IMR-90 (cell line): ENCODE results near the gene CSKMT. TPM values are rescaled to one million over a fixed set of nuclear protein-coding genes. Genes with fewer than 3 reads are reported as not detected.

Experiments
- ATAC-seq: fragments of 200-7000 bp; cut with Tn5 transposase; 2 replicates; pipeline ENCODE4 v1.9.1; 2020; ENCODE audit warnings: low read depth, mild to moderate bottlenecking, moderate library complexity
- BruUV-seq: library from RNA; stranded (reverse); fragments of 400-500 nt; replicated peaks from 2 replicates; lab custom pipeline; 2021; lab: Mats Ljungman, UMichigan
- CTCF ChIA-PET: fragments of 300-600 bp; formaldehyde crosslinking; extraction: SDS; loops from one replicate; lab custom pipeline; 2021; ENCODE audit warnings: antibody characterized with exemption; lab: Yijun Ruan, JAX
- POLR2A ChIA-PET: fragments of 300-600 bp; sonication (Branson Sonifier 250); formaldehyde crosslinking; loops from one replicate; lab custom pipeline; 2022; ENCODE audit warnings: antibody characterized with exemption; ENCODE audit not compliant: unreplicated experiment; lab: Charles Lee
- DNase-seq: peaks from one replicate; pipeline ENCODE4 v3.0.0; 2013
- H2AFZ ChIP-seq: replicated peaks from 2 replicates; pipeline ENCODE3; 2013; ENCODE audit warnings: low read length, mild to moderate bottlenecking; ENCODE audit not compliant: poor library complexity
- H2AK5ac ChIP-seq: 2 replicates; pipeline ENCODE4 v1.6.1; 2013; ENCODE audit warnings: low read depth, low read length, inconsistent platforms
- H2AK9ac ChIP-seq: replicated peaks from 2 replicates; pipeline ENCODE3; 2013; ENCODE audit warnings: mild to moderate bottlenecking, low read depth, low read length, moderate library complexity; ENCODE audit not compliant: poor library complexity
- H2BK120ac ChIP-seq: 2 replicates; pipeline ENCODE4 v1.6.1; 2013; ENCODE audit warnings: low read depth, low read length, inconsistent platforms
- H2BK15ac ChIP-seq: 3 replicates; pipeline ENCODE4 v1.6.1; 2013; ENCODE audit warnings: low read depth, low read length, inconsistent platforms
- H2BK20ac ChIP-seq: 2 replicates; pipeline ENCODE4 v1.6.1; 2013; ENCODE audit warnings: low read depth, mild to moderate bottlenecking, inconsistent platforms, low read length, moderate library complexity
- H2BK5ac ChIP-seq: 2 replicates; pipeline ENCODE4 v1.6.1; 2013; ENCODE audit warnings: mild to moderate bottlenecking, low read depth, low read length, inconsistent platforms; ENCODE audit not compliant: poor library complexity, severe bottlenecking
- H3K14ac ChIP-seq: replicated peaks from 2 replicates; pipeline ENCODE4 v1.6.1; 2013; ENCODE audit warnings: low read depth, low read length, inconsistent platforms
- H3K18ac ChIP-seq: 2 replicates; pipeline ENCODE4 v1.6.1; 2013; ENCODE audit warnings: low read depth, low read length, control low read depth
- H3K23ac ChIP-seq: 2 replicates; pipeline ENCODE4 v1.6.1; 2013; ENCODE audit warnings: low read depth, low read length, inconsistent platforms
- H3K27ac ChIP-seq: 2 replicates; pipeline ENCODE4 v1.5.1; 2013; ENCODE audit warnings: mild to moderate bottlenecking, control low read depth, low read length; ENCODE audit not compliant: insufficient read depth
- H3K27me3 ChIP-seq: 2 replicates; pipeline ENCODE4 v1.6.1; 2013; ENCODE audit warnings: low read length; ENCODE audit not compliant: control insufficient read depth, insufficient read depth
- H3K36me3 ChIP-seq: 2 replicates; pipeline ENCODE4 v1.6.1; 2013; ENCODE audit warnings: low read length, mixed read lengths; ENCODE audit not compliant: control insufficient read depth, insufficient read depth
- H3K4ac ChIP-seq: 2 replicates; pipeline ENCODE4 v1.6.1; 2013; ENCODE audit warnings: low read depth, low read length, inconsistent platforms
- H3K4me1 ChIP-seq: 2 replicates; pipeline ENCODE4 v1.6.1; 2013; ENCODE audit warnings: low read length, mixed read lengths; ENCODE audit not compliant: control insufficient read depth, insufficient read depth
- H3K4me2 ChIP-seq: 2 replicates; pipeline ENCODE4 v1.6.1; 2013; ENCODE audit warnings: low read depth, mild to moderate bottlenecking, control low read depth, low read length, moderate library complexity
- H3K4me3 ChIP-seq: 2 replicates; pipeline ENCODE4 v1.5.1; 2013; ENCODE audit warnings: low read depth, mild to moderate bottlenecking, control low read depth, low read length, moderate library complexity; ENCODE audit not compliant: insufficient read depth
- H3K56ac ChIP-seq: 2 replicates; pipeline ENCODE4 v1.6.1; 2013; ENCODE audit warnings: low read length, inconsistent platforms; ENCODE audit not compliant: insufficient read depth; ENCODE audit errors: extremely low read depth
- H3K79me1 ChIP-seq, 2 experiments: 2 replicates each; pipeline ENCODE4 v1.6.1; 2013; ENCODE audit warnings: low read length in 2 of 2, inconsistent platforms in 1 of 2, low read depth in 1 of 2
- H3K9ac ChIP-seq: 2 replicates; pipeline ENCODE4 v1.6.1; 2013; ENCODE audit warnings: low read depth, low read length, control low read depth
- H3K9me1 ChIP-seq: 2 replicates; pipeline ENCODE4 v1.6.1; 2013; ENCODE audit warnings: low read length, inconsistent platforms; ENCODE audit not compliant: insufficient read depth
- H3K9me3 ChIP-seq: 2 replicates; pipeline ENCODE4 v1.6.1; 2013; ENCODE audit warnings: low read length; ENCODE audit not compliant: control insufficient read depth, insufficient read depth
- H4K20me1 ChIP-seq: 2 replicates; pipeline ENCODE4 v1.6.1; 2013; ENCODE audit warnings: low read length, inconsistent platforms; ENCODE audit not compliant: insufficient read depth
- H4K5ac ChIP-seq: 2 replicates; pipeline ENCODE4 v1.6.1; 2013; ENCODE audit warnings: mild to moderate bottlenecking, low read depth, low read length, control low read depth
- H4K8ac ChIP-seq, 2 experiments: 2 replicates each; pipeline ENCODE4 v1.6.1; 2013; ENCODE audit warnings: low read depth in 2 of 2, low read length in 2 of 2, control low read depth in 1 of 2, inconsistent platforms in 1 of 2
- H4K91ac ChIP-seq: 2 replicates; pipeline ENCODE4 v1.6.1; 2013; ENCODE audit warnings: low read depth, low read length, inconsistent platforms; ENCODE audit not compliant: insufficient read depth
- BHLHE40 ChIP-seq: fragments of 150-350 bp; IDR thresholded peaks from 2 replicates; pipeline ENCODE4 v1.6.1; 2016; ENCODE audit warnings: mild to moderate bottlenecking, low read depth, low read length
- CEBPB ChIP-seq: IDR thresholded peaks from 2 replicates; pipeline ENCODE4 v1.6.1; 2012; ENCODE audit warnings: low read depth, low read length, improper control_type of control experiment
- CHD1 ChIP-seq: IDR thresholded peaks from 2 replicates; pipeline ENCODE4 v1.6.1; 2012; ENCODE audit warnings: low read depth, low read length, improper control_type of control experiment
- FOS ChIP-seq: fragments of 150-350 bp; IDR thresholded peaks from 2 replicates; pipeline ENCODE4 v1.6.1; 2016; ENCODE audit warnings: low read depth, low read length
- MAFK ChIP-seq: IDR thresholded peaks from 2 replicates; pipeline ENCODE4 v1.6.1; 2012; ENCODE audit warnings: low read depth, low read length, improper control_type of control experiment
- MAZ ChIP-seq: IDR thresholded peaks from 2 replicates; pipeline ENCODE4 v1.6.1; 2012; ENCODE audit warnings: low read depth, mild to moderate bottlenecking, low read length, improper control_type of control experiment, moderate library complexity, borderline replicate concordance
- NFE2L2 ChIP-seq: fragments of 150-350 bp; IDR thresholded peaks from 2 replicates; pipeline ENCODE4 v1.6.1; 2016; ENCODE audit warnings: low read depth, mild to moderate bottlenecking, low read length
- POLR2A ChIP-seq: IDR thresholded peaks from 2 replicates; pipeline ENCODE4 v1.6.1; 2012; ENCODE audit warnings: mild to moderate bottlenecking, low read depth, low read length
- RFX5 ChIP-seq: IDR thresholded peaks from 2 replicates; pipeline ENCODE4 v1.8.0; 2012; ENCODE audit warnings: low read depth, mild to moderate bottlenecking, low read length, moderate library complexity
- SMC3 ChIP-seq: fragments of 150-350 bp; IDR thresholded peaks from 2 replicates; pipeline ENCODE4 v1.6.1; 2016; ENCODE audit warnings: low read depth, mild to moderate bottlenecking, antibody characterized with exemption, low read length, moderate library complexity
- WGBS, 2 experiments: methylation state at CpG; one replicate each; pipeline versions ENCODE4 v1.1.5 to v1.1.7; 2013; ENCODE audit warnings: missing lambda C conversion rate in 2 of 2; ENCODE audit not compliant: insufficient read length in 1 of 2; ENCODE audit errors: extremely low coverage in 2 of 2; 5-methylcytosine and 5-hydroxymethylcytosine counted together
- dilution Hi-C: fragments of 300-500 bp; cut with HindIII; formaldehyde crosslinking; loops from one replicate; pipeline ENCODE4 v1.14.3; 2018; ENCODE audit warnings: low sequenced_read_pairs; ENCODE audit not compliant: unreplicated experiment
- in situ Hi-C: fragments of 300-500 bp; cut with MboI; formaldehyde crosslinking; loops from 3 replicates; pipeline ENCODE4 v1.14.3; 2019; ENCODE audit warnings: low sequenced_read_pairs, inconsistent platforms, mixed read lengths
- intact Hi-C: fragments of 100-400 bp; cut with micrococcal nuclease; formaldehyde crosslinking; loops from 2 replicates; pipeline ENCODE4 v1.10.0; 2022
- polyA plus RNA-seq, 3 experiments: library from polyadenylated mRNA; depleted of rRNA; stranded (reverse); fragments of >200 nt; gene quantifications; 2 replicates each; pipeline ENCODE4 v1.2.3, GENCODE V29; 2012; ENCODE audit warnings: low replicate concordance in 1 of 3
- total RNA-seq: library from RNA; depleted of rRNA; stranded (reverse); fragments of >200 nt; gene quantifications from 2 replicates; pipeline ENCODE4 v1.2.3, GENCODE V29; 2012
- TF ChIP-seq, protein P1 (sequence below): fragments of 150-350 bp; IDR thresholded peaks from 2 replicates; pipeline ENCODE4 v1.6.1; 2016; ENCODE audit warnings: low read depth, mild to moderate bottlenecking, low read length, moderate library complexity, borderline replicate concordance
- TF ChIP-seq, protein P2 (sequence below): fragments of 150-350 bp; IDR thresholded peaks from 2 replicates; pipeline ENCODE4 v1.6.1; 2017; ENCODE audit warnings: mild to moderate bottlenecking, antibody characterized with exemption, low read length, low read depth

CSKMT gene
- total and polyA plus RNA-seq, 2 of the 4 experiments (the other 2 are of a cell fraction), result 5.3 to 7.9 TPM

DNA sequence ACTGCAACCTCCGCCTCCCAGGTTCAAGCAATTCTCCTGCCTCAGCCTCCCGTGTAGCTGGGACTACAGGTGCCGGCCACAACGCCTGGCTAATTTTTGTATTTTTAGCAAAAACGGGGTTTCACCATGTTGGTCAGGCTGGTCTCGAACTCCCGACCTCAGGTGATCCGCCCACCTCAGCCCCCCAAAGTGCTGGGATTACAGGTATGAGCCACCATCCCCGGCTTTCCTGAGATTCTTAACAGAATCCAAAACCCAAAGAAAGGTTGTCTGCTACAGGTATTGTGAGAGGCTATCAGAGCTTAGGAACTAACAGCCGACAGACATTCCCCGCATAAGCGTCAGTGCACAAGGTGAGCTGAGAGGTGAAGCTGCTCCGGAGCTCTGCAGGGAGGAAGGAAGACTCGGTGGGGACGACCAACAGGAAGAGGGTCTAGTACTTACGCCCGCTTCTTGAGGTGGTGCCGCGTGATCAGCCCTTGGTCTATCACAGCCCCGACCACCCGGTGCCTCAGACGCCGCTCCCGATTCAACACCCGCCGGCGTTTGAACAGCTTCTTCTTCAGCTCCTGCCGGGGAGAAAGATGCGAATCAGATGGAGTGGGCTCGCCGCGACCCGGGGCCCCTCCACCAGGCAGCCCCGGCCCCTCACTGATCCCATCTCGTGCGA, 572 bp upstream of the CSKMT start (continued):
- TF ChIP-seq CEBPB, result no peak
- TF ChIP-seq BHLHE40, result no peak

DNA sequence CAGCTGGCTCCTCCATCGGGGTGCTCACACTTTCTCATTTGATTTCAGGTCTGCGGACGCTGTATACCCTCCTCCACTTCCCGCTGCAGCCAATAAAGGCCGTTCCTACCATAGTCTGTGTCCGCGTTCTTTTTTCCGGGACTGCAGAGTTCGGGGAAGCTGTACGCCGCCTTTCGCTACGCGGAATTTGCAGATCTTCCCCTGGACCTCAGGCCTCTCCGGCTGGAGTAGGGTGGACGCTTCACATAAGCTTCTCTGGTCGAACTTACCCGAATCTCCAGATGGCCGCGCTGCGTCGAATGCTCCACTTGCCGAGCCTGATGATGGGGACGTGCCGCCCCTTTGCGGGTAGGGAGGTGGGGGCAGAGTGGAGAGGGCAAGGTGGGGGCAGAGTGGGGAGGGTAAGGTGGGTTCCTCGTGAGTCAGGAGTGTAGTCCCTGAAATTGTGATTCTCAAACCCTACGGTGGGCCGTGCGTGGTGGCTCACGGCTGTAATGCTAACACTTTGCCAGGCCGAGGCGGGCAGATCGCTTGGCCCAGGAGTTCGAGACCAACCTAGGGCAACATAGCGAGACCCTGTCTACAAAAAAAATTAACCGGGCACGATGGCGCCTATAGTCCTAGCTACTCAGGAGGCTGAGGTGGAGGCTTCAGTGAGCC, 617 bp downstream of the CSKMT start:
- in situ Hi-C loops, result no loop called here
- peak overlapping the region; percentile 93 for H2AK5ac ChIP-seq
- H3K56ac ChIP-seq, result peak overlapping the region; percentile 67
- no peak overlapping the region for H3K18ac ChIP-seq
- H3K79me1 ChIP-seq, result peaks cover 33 to 59% of the 10 kb centered on the region in 2 experiments
- peak overlapping the region; percentile 74 for H2AFZ ChIP-seq
- peak overlapping the region; percentile 88 for H3K4me2 ChIP-seq
- 3% methylated on average over 26 of the region's 39 CpGs; no CpG with 5 or more reads in 1 of the 2 experiments for WGBS, 2 experiments
- ChIA-PET POLR2A (interaction anchor here (0.5 to 1.6 kb wide), 8 partner anchors 11 to 313 kb away, joined by 3 to 10 read pairs (median 4); partner anchors contain the start of genes EEF1G, INTS5, MTA2 and UBXN1), CTCF (interaction anchor here (0.6 to 1.4 kb wide), 4 partner anchors 13 to 219 kb away, joined by 3 to 4 read pairs (median 3); partner anchors contain the start of gene INTS5)
- H2BK5ac ChIP-seq, result peak overlapping the region; percentile 41
- DNase-seq (peak; percentile 66), ATAC-seq (peak; percentile 27)
- H2BK120ac ChIP-seq, result 0 out of 2 replicates have a peak overlapping the region, but pooled peaks have one; percentile 3
- H2AK9ac ChIP-seq, result peak overlapping the region; percentile 99
- H3K4me1 ChIP-seq, result peaks cover 8% of the 10 kb centered on the region
- peak overlapping the region; percentile 73 for H3K4me3 ChIP-seq
- H3K14ac ChIP-seq, result peak overlapping the region; percentile 95
- H2BK20ac ChIP-seq, result no peak overlapping the region
- peak overlapping the region; percentile 66 to 69 for H4K8ac ChIP-seq
- H3K23ac ChIP-seq, result peak overlapping the region; percentile 89
- H4K20me1 ChIP-seq, result peaks cover 18% of the 10 kb centered on the region
- H3K27me3 ChIP-seq, result no peaks in the 10 kb centered on the region
- peaks cover 15% of the 10 kb centered on the region for H3K36me3 ChIP-seq
- BruUV-seq, result no TSS peak
- H4K5ac ChIP-seq, result peak overlapping the region; percentile 6; the same call in 1 of the 2 replicates
- peak overlapping the region; percentile 91 for H3K4ac ChIP-seq
- no peak overlapping the region for H2BK15ac ChIP-seq
- peak overlapping the region; percentile 68 for H3K27ac ChIP-seq
- intact Hi-C loops, result no loop called here
- dilution Hi-C loops, result no loop called here
- peaks cover 9% of the 10 kb centered on the region for H3K9me1 ChIP-seq
- H3K9ac ChIP-seq, result peak overlapping the region; percentile 79
- no peaks in the 10 kb centered on the region for H3K9me3 ChIP-seq
- peak overlapping the region; percentile 82 for H4K91ac ChIP-seq
- TF ChIP-seq NFE2L2 (0 out of 2 replicates have a peak, but pooled peaks have one; percentile 1), CHD1 (0 out of 2 replicates have a peak, but pooled peaks have one; percentile 18), MAFK (no peak), RFX5 (no peak), SMC3 (no peak), MAZ (peak; percentile 89), FOS (no peak), BHLHE40 (no peak), POLR2A (peak; percentile 10; the same call in 1 of the 2 replicates), CEBPB (no peak)
- TF ChIP-seq, protein P1, sequence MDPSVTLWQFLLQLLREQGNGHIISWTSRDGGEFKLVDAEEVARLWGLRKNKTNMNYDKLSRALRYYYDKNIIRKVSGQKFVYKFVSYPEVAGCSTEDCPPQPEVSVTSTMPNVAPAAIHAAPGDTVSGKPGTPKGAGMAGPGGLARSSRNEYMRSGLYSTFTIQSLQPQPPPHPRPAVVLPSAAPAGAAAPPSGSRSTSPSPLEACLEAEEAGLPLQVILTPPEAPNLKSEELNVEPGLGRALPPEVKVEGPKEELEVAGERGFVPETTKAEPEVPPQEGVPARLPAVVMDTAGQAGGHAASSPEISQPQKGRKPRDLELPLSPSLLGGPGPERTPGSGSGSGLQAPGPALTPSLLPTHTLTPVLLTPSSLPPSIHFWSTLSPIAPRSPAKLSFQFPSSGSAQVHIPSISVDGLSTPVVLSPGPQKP, result no peak
- TF ChIP-seq, protein P2, sequence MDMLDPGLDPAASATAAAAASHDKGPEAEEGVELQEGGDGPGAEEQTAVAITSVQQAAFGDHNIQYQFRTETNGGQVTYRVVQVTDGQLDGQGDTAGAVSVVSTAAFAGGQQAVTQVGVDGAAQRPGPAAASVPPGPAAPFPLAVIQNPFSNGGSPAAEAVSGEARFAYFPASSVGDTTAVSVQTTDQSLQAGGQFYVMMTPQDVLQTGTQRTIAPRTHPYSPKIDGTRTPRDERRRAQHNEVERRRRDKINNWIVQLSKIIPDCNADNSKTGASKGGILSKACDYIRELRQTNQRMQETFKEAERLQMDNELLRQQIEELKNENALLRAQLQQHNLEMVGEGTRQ, result no peak
